SKM-1 treated with dmso at 0.1 percent for 144 hours (cell line): ENCODE measurements around the gene GLIS2.

Experiments
- DNase-seq: peaks from one replicate; lab custom pipeline; 2025; ENCODE audit not compliant: unreplicated experiment; lab: John Stamatoyannopoulos, UW

The GLIS2 gene

GRCh38 chr16:4319454-4320421, 3.9 kb downstream of the GLIS2 start:
- no peak for DNase-seq

- DNase-seq: no peak
These were observed 4.8 kb downstream of the GLIS2 start for GRCh38 chr16:4320571-4321137.

- DNase-seq: no peak
These were observed 5.6 kb downstream of the GLIS2 start for GRCh38 chr16:4321286-4322120.

- DNase-seq: no peak
These were observed 6.5 kb downstream of the GLIS2 start for GRCh38 chr16:4322121-4323052.

GRCh38 chr16:4323071-4323844, 7.4 kb downstream of the GLIS2 start:
- no peak for DNase-seq

GRCh38 chr16:4323845-4324488, 8.1 kb downstream of the GLIS2 start:
- DNase-seq: no peak

- DNase-seq: no peak
These were observed 8.8 kb downstream of the GLIS2 start for GRCh38 chr16:4324492-4325252.

- DNase-seq: peak; percentile 63
These were observed 9.4 kb downstream of the GLIS2 start for GRCh38 chr16:4325253-4325758.

GRCh38 chr16:4327386-4328045, 11.6 kb downstream of the GLIS2 start:
- DNase-seq: no peak

- peak; percentile 71 for DNase-seq
These were observed 12.3 kb downstream of the GLIS2 start for GRCh38 chr16:4328046-4328781.

- DNase-seq: no peak
These were observed 13.2 kb downstream of the GLIS2 start for GRCh38 chr16:4328782-4329775.

- peak; percentile 46 for DNase-seq
These were observed 14.5 kb downstream of the GLIS2 start for GRCh38 chr16:4330277-4330874.

GRCh38 chr16:4332083-4332482, 16.2 kb downstream of the GLIS2 start:
- no peak for DNase-seq

GRCh38 chr16:4332623-4333307, 16.9 kb downstream of the GLIS2 start:
- no peak for DNase-seq

- no peak for DNase-seq
These were observed 17.4 kb downstream of the GLIS2 start for GRCh38 chr16:4333308-4333638.
